GM10266 (cell line): Measurements from ENCODE around the gene SPEG.

Experiments
- DNase-seq: peaks from one replicate; pipeline ENCODE4 v3.0.0; 2012; ENCODE audit errors: extremely low spot score
- CTCF ChIP-seq: IDR thresholded peaks from 2 replicates; pipeline ENCODE4 v1.5.1; 2012; ENCODE audit warnings: mild to moderate bottlenecking, low read depth; ENCODE audit not compliant: control insufficient read depth, insufficient read depth; ENCODE audit errors: missing control alignments

Gene SPEG

GRCh38 chr2:219516888-219517287, 82.2 kb downstream of the SPEG start:
- no peak for TF ChIP-seq CTCF
- no peak for DNase-seq

GRCh38 chr2:219517954-219518778, 83.5 kb downstream of the SPEG start:
- no peak for DNase-seq
- TF ChIP-seq CTCF = no peak

- no peak for TF ChIP-seq CTCF
- DNase-seq = no peak
These were observed 84.9 kb downstream of the SPEG start for GRCh38 chr2:219519526-219519916.

- TF ChIP-seq CTCF = no peak
- no peak for DNase-seq
These were observed 85.4 kb downstream of the SPEG start for GRCh38 chr2:219520079-219520478.

- DNase-seq = peak; percentile 62
- TF ChIP-seq CTCF = peak; percentile 36
These were observed 86.6 kb downstream of the SPEG start for GRCh38 chr2:219521066-219521880.

- TF ChIP-seq CTCF = no peak
- peak; percentile 19 for DNase-seq
These were observed 87.7 kb downstream of the SPEG start for GRCh38 chr2:219522111-219523030.
